Measurements from ENCODE around the gene WNT7A. TPM values are rescaled to one million over a fixed set of nuclear protein-coding genes. Genes with fewer than 3 reads are reported as not detected.

WNT7A gene
- total RNA-seq, 3 donors from 2014 or later = not detected

GRCh38 chr3:13835246-13835645 is 44.6 kb downstream of the WNT7A start:
- H3K4me1 ChIP-seq = no peaks in the 10 kb centered on the region
- intact Hi-C loops (cut with DNase I; ENCODE audit: low total_unique reads) = no loop called here
- H3K9me3 ChIP-seq = no peaks in the 10 kb centered on the region
- TF ChIP-seq POLR2AphosphoS5 (IDR thresholded peaks at IDR 0.05) (no peak), POLR2A (IDR thresholded peaks at IDR 0.05) (no peak), CTCF (IDR thresholded peaks at IDR 0.05) (no peak)
- H3K36me3 ChIP-seq = no peaks in the 10 kb centered on the region
- DNase-seq (ENCODE audit: low spot score in 2 of 2) = no peak
- H3K27ac ChIP-seq = no peak overlapping the region
- no peak overlapping the region for H3K4me3 ChIP-seq
- peaks cover 0 to 14% of the 10 kb centered on the region in 2 donors for H3K27me3 ChIP-seq

- peaks cover 0 to 14% of the 10 kb centered on the region in 2 donors for H3K27me3 ChIP-seq
- H3K4me1 ChIP-seq = no peaks in the 10 kb centered on the region
- intact Hi-C loops (cut with DNase I; ENCODE audit: low total_unique reads) = no loop called here
- H3K9me3 ChIP-seq = no peaks in the 10 kb centered on the region
- no peak overlapping the region for H3K4me3 ChIP-seq
- H3K27ac ChIP-seq = no peak overlapping the region
- TF ChIP-seq POLR2A (IDR thresholded peaks at IDR 0.05) = no peak
- no peak for TF ChIP-seq CTCF (IDR thresholded peaks at IDR 0.05)
- TF ChIP-seq POLR2AphosphoS5 (IDR thresholded peaks at IDR 0.05) = no peak
- DNase-seq (ENCODE audit: low spot score in 2 of 2) = no peak
- H3K36me3 ChIP-seq = no peaks in the 10 kb centered on the region
These were observed 45.4 kb downstream of the WNT7A start for GRCh38 chr3:13834258-13835035.

GRCh38 chr3:13833506-13834257 is 46.2 kb downstream of the WNT7A start:
- no peak overlapping the region for H3K4me3 ChIP-seq
- no peak for TF ChIP-seq CTCF (IDR thresholded peaks at IDR 0.05)
- TF ChIP-seq POLR2A (IDR thresholded peaks at IDR 0.05) = no peak
- no peak for TF ChIP-seq POLR2AphosphoS5 (IDR thresholded peaks at IDR 0.05)
- no peaks in the 10 kb centered on the region for H3K4me1 ChIP-seq
- no peak for DNase-seq (ENCODE audit: low spot score in 2 of 2)
- peaks cover 0 to 5% of the 10 kb centered on the region in 2 donors for H3K9me3 ChIP-seq
- intact Hi-C loops (cut with DNase I; ENCODE audit: low total_unique reads) = no loop called here
- H3K27me3 ChIP-seq = peaks cover 0 to 14% of the 10 kb centered on the region in 2 donors
- no peak overlapping the region for H3K27ac ChIP-seq
- no peaks in the 10 kb centered on the region for H3K36me3 ChIP-seq

- intact Hi-C loops (cut with DNase I; ENCODE audit: low total_unique reads) = no loop called here
- TF ChIP-seq POLR2AphosphoS5 (IDR thresholded peaks at IDR 0.05) (no peak), POLR2A (IDR thresholded peaks at IDR 0.05) (no peak), CTCF (IDR thresholded peaks at IDR 0.05) (no peak)
- H3K4me3 ChIP-seq = no peak overlapping the region
These were observed 47.7 kb downstream of the WNT7A start for GRCh38 chr3:13832130-13832529.

More at GRCh38 chr3:13832130-13832529, 47.7 kb downstream of the WNT7A start:
- Histone ChIP-seq H3K36me3 (no peaks in the 10 kb centered on the region), H3K27ac (no peak overlapping the region), H3K9me3 (peaks cover 0 to 5% of the 10 kb centered on the region in 2 donors), H3K27me3 (peaks cover 0 to 14% of the 10 kb centered on the region in 2 donors), H3K4me1 (no peaks in the 10 kb centered on the region)
- DNase-seq (ENCODE audit: low spot score in 2 of 2) = no peak

Data from breast epithelium (tissue), 4 donors.